ENCODE results near the gene TNRC6C. TPM values are rescaled to one million over a fixed set of nuclear protein-coding genes. Genes with fewer than 3 reads are reported as not detected.
A peak's percentile ranks its signal among the peaks of the same experiment; 100 is the strongest.

TNRC6C gene
- total RNA-seq, 1 donor from 2014 or later = 6.5 TPM

- DNase-seq (ENCODE audit: low read depth, low spot score) = no peak
Measured at GRCh38 chr17:78148286-78149016, 189.9 kb downstream of the TNRC6C start.

GRCh38 chr17:78151514-78152008 lies 193.1 kb downstream of the TNRC6C start:
- DNase-seq (ENCODE audit: low read depth, low spot score) = peak; percentile 68

GRCh38 chr17:78154903-78155811 lies 196.7 kb downstream of the TNRC6C start:
- DNase-seq (ENCODE audit: low read depth, low spot score) = no peak

Other genes with a start within 250 kb of the TNRC6C start
- 16.7 and 20.2 TPM in 2 replicates for gene TMC6, start 170.1 kb downstream of the TNRC6C start, total RNA-seq
- gene TMC8, start 172.1 kb downstream of the TNRC6C start, total RNA-seq = under 0.01 TPM in 1 of 2 replicates, not detected in the other
- gene C17orf99, start 187.7 kb downstream of the TNRC6C start, total RNA-seq = not detected in 2 replicates
- gene SYNGR2, start 209.9 kb downstream of the TNRC6C start, total RNA-seq = 32.9 and 35.8 TPM in 2 replicates
- 108 and 190 TPM in 2 replicates for gene TK1, start 228.3 kb downstream of the TNRC6C start, total RNA-seq
- 46.6 and 49.5 TPM in 2 replicates for gene AFMID, start 228.7 kb downstream of the TNRC6C start, total RNA-seq

All from pulmonary artery endothelial cell (primary cell).